PFSK-1 (cell line): ENCODE measurements around the gene GAB1.

ENCODE experiments used
- FOXP2 ChIP-seq: optimal IDR thresholded peaks from 2 replicates; pipeline ENCODE3; 2011; ENCODE audit warnings: borderline replicate concordance, control low read depth, inconsistent platforms; ENCODE audit not compliant: insufficient read depth; ENCODE audit errors: extremely low read length, extremely low read depth
- POLR2AphosphoS5 ChIP-seq: IDR thresholded peaks from 2 replicates; pipeline ENCODE4 v1.6.1; 2012; ENCODE audit warnings: low read depth, mild to moderate bottlenecking, control low read depth, low read length, moderate library complexity
- SIN3A ChIP-seq: IDR thresholded peaks from 2 replicates; pipeline ENCODE4 v1.6.1; 2012; ENCODE audit warnings: mild to moderate bottlenecking, low read length, moderate library complexity, borderline replicate concordance; ENCODE audit not compliant: insufficient read depth
- TAF1 ChIP-seq: IDR thresholded peaks from 2 replicates; pipeline ENCODE4 v1.6.1; 2012; ENCODE audit warnings: low read length, control low read depth, borderline replicate concordance; ENCODE audit not compliant: insufficient read depth
- TF ChIP-seq, protein P1 (sequence below), 2 experiments: IDR thresholded peaks; 2 replicates each; pipeline versions ENCODE4 v1.6.1 to v1.8.0; 2011 to 2012; ENCODE audit warnings: low read depth in 2 of 2, low read length in 2 of 2, control low read depth in 1 of 2, inconsistent platforms in 1 of 2, mild to moderate bottlenecking in 1 of 2, moderate library complexity in 1 of 2; ENCODE audit not compliant: insufficient read depth in 1 of 2

Gene GAB1

DNA sequence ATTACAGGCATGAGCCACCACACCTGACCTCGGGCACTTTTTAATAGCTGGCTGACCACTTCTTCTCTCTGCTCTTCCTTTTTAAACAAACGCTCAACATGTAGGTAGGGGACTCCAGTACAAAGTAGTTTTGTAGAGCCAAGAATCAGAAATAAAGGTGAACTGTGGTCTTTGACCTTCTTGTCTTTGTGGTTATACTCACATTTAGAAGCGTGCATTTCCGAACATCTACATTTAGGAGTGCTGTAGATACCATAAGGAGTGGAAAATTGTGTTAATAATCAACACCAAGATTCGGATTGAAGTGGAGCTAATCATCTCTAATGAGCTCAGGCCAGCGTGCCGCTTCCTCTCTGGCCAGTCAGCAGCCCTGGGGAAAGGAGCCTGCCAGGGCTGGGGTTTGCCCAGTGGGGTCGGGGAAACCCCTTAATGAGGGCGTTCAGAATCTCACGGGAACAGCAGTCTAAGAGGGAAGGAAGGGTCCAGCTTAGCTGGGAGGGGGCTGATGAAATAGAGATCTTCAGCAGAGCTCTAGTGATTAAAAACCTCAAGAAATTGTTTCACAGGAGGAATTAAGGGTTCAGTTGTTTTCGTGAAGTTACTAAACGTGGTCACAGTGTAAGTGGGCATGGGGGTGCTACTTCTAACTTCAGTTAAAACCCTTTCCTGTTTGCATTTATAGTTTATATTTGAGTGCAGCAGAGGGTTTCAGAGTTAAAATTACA lies 81.2 kb downstream of the GAB1 start:
- TF ChIP-seq, protein P1, sequence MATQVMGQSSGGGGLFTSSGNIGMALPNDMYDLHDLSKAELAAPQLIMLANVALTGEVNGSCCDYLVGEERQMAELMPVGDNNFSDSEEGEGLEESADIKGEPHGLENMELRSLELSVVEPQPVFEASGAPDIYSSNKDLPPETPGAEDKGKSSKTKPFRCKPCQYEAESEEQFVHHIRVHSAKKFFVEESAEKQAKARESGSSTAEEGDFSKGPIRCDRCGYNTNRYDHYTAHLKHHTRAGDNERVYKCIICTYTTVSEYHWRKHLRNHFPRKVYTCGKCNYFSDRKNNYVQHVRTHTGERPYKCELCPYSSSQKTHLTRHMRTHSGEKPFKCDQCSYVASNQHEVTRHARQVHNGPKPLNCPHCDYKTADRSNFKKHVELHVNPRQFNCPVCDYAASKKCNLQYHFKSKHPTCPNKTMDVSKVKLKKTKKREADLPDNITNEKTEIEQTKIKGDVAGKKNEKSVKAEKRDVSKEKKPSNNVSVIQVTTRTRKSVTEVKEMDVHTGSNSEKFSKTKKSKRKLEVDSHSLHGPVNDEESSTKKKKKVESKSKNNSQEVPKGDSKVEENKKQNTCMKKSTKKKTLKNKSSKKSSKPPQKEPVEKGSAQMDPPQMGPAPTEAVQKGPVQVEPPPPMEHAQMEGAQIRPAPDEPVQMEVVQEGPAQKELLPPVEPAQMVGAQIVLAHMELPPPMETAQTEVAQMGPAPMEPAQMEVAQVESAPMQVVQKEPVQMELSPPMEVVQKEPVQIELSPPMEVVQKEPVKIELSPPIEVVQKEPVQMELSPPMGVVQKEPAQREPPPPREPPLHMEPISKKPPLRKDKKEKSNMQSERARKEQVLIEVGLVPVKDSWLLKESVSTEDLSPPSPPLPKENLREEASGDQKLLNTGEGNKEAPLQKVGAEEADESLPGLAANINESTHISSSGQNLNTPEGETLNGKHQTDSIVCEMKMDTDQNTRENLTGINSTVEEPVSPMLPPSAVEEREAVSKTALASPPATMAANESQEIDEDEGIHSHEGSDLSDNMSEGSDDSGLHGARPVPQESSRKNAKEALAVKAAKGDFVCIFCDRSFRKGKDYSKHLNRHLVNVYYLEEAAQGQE (IDR thresholded peaks at IDR 0.05; ENCODE audit: insufficient read depth in 1 of 2, low read depth in 2 of 2, low read length in 2 of 2) = no peak
- TF ChIP-seq SIN3A (no peak), TAF1 (no peak), POLR2AphosphoS5 (no peak), FOXP2 (no peak)

DNA sequence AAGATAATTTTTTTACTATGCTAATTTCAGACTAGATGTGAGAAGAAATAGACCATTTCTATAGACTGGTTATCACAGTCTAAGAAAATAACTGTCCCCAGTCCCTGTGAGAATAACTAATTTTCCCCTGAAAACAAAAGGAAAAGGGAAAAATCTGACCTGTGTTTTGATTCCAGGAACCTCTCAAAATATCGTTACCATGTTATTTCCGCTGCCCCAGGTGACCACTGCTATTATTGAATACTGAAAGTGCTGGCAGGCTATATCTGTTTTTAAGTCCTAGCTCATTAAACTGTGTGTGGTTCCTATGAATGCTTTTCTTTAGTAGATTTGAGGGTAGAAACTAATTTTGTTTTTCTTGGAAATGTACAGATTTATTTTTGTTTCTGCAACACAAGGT lies 83.6 kb downstream of the GAB1 start:
- TF ChIP-seq, protein P1 (IDR thresholded peaks at IDR 0.05; ENCODE audit: insufficient read depth in 1 of 2, low read depth in 2 of 2, low read length in 2 of 2) = no peak
- no peak for TF ChIP-seq TAF1
- no peak for TF ChIP-seq SIN3A
- TF ChIP-seq FOXP2 = no peak
- TF ChIP-seq POLR2AphosphoS5 = no peak

- no peak for TF ChIP-seq SIN3A
- TF ChIP-seq POLR2AphosphoS5 = no peak
- no peak for TF ChIP-seq TAF1
- TF ChIP-seq, protein P1 (IDR thresholded peaks at IDR 0.05; ENCODE audit: insufficient read depth in 1 of 2, low read depth in 2 of 2, low read length in 2 of 2) = no peak
- no peak for TF ChIP-seq FOXP2
Measured at GRCh38 chr4:143421609-143422008, 84.9 kb downstream of the GAB1 start.

DNA sequence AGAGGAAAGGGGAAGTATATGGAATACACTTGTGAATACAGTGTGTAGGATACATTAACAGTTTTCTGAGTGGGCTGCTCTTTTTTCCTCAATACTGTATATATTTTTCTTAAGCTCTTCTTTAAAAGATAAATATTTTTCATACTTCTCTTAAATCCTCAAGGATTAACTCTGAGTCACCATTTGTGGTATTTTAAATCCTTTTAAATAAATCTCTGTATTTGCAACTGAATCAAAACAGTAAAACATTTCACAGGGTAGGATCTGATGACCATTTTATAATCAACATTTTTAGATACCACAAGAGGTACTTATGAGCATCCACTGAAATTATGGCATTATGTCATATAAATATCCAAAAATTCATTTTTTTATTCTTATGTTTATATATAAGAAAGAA lies 87.6 kb downstream of the GAB1 start:
- TF ChIP-seq FOXP2 (no peak), TAF1 (no peak), POLR2AphosphoS5 (no peak)

DNA sequence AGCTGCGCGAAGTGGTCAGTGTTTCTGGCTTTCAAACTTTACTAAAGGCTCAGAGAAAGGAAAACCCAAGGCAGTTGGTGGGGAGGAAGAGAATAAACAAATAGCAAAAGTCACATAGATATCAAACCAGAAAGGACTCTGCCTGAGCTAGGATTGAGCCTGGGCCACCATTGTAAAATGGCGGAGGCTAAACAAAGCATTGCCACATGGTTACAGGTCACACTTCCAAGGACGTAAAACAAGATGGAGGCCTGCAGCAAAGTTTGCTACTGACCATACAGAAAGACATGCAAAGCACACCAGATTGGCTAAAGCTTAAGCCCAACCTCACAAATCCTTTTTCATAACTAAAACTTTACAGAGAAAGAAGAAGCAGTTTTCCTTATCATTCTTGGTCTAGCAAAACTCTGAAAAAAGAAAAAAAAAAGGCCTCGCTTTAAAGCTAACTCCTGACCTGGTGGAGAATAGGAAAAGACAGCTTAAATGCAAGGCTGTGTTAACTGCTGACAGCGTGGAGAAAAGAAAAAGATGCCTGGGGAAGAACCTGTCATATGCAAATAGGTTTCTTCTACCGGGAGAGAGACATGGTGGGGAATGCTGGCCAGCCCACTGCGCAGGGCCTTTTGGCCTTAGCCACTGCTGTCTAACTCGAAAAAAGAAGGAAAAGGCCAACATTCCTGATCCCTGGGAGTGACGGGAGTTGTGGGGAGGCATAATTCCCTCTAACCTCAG lies 95.0 kb downstream of the GAB1 start:
- TF ChIP-seq, protein P1 (IDR thresholded peaks at IDR 0.05; ENCODE audit: insufficient read depth in 1 of 2, low read depth in 2 of 2, low read length in 2 of 2) = no peak
- TF ChIP-seq POLR2AphosphoS5 (no peak), SIN3A (no peak), FOXP2 (no peak), TAF1 (no peak)
